Peyer's patch (tissue), 4 donors: ENCODE data around the gene CALCB.

Source experiments
- CTCF ChIP-seq, 6 experiments: fragments of 450-650 bp in 4 of 6; fragments of 200-600 bp in 2 of 6; sonication (generic) in 1 of 6; IDR thresholded peaks; one replicate each; pipeline ENCODE4 v1.5.1; 2017 to 2019; ENCODE audit warnings: antibody characterized with exemption in 6 of 6, mild to moderate bottlenecking in 3 of 6, moderate library complexity in 1 of 6
- POLR2A ChIP-seq, 2 donors: fragments of 450-650 bp; IDR thresholded peaks; one replicate each; pipeline ENCODE4 v1.5.1; 2017; ENCODE audit warnings: antibody characterized with exemption in 2 of 2, mild to moderate bottlenecking in 2 of 2, moderate library complexity in 2 of 2

GRCh38 chr11:15091625-15092024, 18.2 kb downstream of the CALCB start:
- no peak for TF ChIP-seq CTCF (IDR thresholded peaks at IDR 0.05)
- no peak for TF ChIP-seq POLR2A (IDR thresholded peaks at IDR 0.05)
